OCI-LY1 (cell line): Measurements from ENCODE around the gene PGF.

Experiments used
- EZH2 ChIP-seq: fragments of 200-600 bp; sonication (generic), shearing (Covaris generic); IDR thresholded peaks from 2 replicates; pipeline ENCODE4 v1.8.0; 2017; ENCODE audit warnings: borderline replicate concordance, mixed run types, mild to moderate bottlenecking, antibody characterized with exemption, low read length, moderate library complexity, mixed read lengths
- TF ChIP-seq, protein P1 (sequence below): fragments of 200-600 bp; sonication (generic), shearing (Covaris generic); IDR thresholded peaks from 2 replicates; pipeline ENCODE4 v1.5.1; 2017; ENCODE audit warnings: mild to moderate bottlenecking, antibody characterized with exemption, low read length, moderate library complexity, mixed read lengths

DNA sequence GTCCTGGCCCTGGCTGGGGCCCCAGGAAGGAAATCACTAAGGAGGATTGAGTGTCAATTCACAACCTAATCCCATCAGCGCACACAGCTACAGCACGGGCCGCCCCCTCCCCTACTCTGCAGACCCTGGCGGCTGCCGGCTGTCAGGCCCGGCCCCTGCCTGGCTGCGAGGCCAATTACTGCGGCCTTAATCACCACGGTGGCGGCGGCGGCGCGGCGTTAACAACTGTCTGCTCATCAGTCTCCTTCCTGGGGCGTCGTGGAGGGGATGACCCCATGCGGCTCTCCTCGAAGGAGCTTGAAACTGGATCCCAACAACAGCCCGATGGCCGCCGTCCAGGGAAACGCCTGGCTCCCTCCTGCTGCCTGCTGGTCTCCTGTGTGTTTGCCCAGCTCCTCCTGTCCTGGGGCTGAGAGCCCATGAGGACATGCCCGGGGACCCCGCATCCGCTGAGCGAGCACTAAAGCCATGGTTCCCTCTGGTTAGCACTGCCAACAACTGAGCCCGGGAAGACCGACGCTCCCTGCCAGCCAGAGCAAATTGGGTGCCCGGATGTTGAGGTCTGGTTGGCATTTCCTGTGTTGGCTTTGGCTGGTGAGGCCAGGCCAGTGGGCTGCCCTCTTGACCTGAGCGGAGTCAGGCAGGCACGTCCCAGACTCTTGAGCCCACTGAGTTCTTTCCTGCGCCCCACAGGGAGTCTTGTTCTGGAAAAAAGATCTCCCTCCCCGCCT, 25.5 kb upstream of the PGF start:
- no peak for TF ChIP-seq EZH2
- TF ChIP-seq, protein P1, sequence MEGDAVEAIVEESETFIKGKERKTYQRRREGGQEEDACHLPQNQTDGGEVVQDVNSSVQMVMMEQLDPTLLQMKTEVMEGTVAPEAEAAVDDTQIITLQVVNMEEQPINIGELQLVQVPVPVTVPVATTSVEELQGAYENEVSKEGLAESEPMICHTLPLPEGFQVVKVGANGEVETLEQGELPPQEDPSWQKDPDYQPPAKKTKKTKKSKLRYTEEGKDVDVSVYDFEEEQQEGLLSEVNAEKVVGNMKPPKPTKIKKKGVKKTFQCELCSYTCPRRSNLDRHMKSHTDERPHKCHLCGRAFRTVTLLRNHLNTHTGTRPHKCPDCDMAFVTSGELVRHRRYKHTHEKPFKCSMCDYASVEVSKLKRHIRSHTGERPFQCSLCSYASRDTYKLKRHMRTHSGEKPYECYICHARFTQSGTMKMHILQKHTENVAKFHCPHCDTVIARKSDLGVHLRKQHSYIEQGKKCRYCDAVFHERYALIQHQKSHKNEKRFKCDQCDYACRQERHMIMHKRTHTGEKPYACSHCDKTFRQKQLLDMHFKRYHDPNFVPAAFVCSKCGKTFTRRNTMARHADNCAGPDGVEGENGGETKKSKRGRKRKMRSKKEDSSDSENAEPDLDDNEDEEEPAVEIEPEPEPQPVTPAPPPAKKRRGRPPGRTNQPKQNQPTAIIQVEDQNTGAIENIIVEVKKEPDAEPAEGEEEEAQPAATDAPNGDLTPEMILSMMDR, result no peak
